H9 (cell line): ENCODE results near the gene WHRN. TPM values are rescaled to one million over a fixed set of nuclear protein-coding genes. Genes with fewer than 3 reads are reported as not detected.
A peak's percentile ranks its signal among the peaks of the same experiment; 100 is the strongest.

Source experiments
- DNase-seq: peaks from one replicate; pipeline ENCODE4 v3.0.0-alpha.2; 2017
- H2AFZ ChIP-seq: one replicate; pipeline ENCODE4 v1.6.1; 2013; ENCODE audit warnings: mild to moderate bottlenecking, low read length, control low read depth, moderate library complexity
- H2AK5ac ChIP-seq: 2 replicates; pipeline ENCODE4 v1.6.1; 2013; ENCODE audit warnings: low read length, control low read depth, mixed read lengths; ENCODE audit not compliant: insufficient read length
- H2BK120ac ChIP-seq: one replicate; pipeline ENCODE4 v1.6.1; 2013; ENCODE audit warnings: low read depth, mild to moderate bottlenecking, low read length, control low read depth, inconsistent platforms; ENCODE audit not compliant: poor library complexity, severe bottlenecking
- H2BK12ac ChIP-seq: 2 replicates; pipeline ENCODE4 v1.6.1; 2013; ENCODE audit warnings: low read length, control low read depth, mixed read lengths, low read depth; ENCODE audit not compliant: insufficient read length
- H2BK15ac ChIP-seq: 2 replicates; pipeline ENCODE4 v1.6.1; 2013; ENCODE audit warnings: low read depth, low read length, control low read depth
- H2BK20ac ChIP-seq: one replicate; pipeline ENCODE4 v1.6.1; 2013; ENCODE audit warnings: low read depth, mild to moderate bottlenecking, low read length, control low read depth, inconsistent platforms; ENCODE audit not compliant: poor library complexity, severe bottlenecking
- H2BK5ac ChIP-seq: 2 replicates; pipeline ENCODE4 v1.6.1; 2013; ENCODE audit warnings: low read length, control low read depth, mixed read lengths; ENCODE audit not compliant: insufficient read length
- H3K14ac ChIP-seq: 2 replicates; pipeline ENCODE4 v1.6.1; 2013; ENCODE audit warnings: low read length, control low read depth; ENCODE audit not compliant: insufficient read depth
- H3K18ac ChIP-seq: 2 replicates; pipeline ENCODE4 v1.6.1; 2013; ENCODE audit warnings: low read depth, mild to moderate bottlenecking, mixed read lengths, low read length, control low read depth; ENCODE audit not compliant: insufficient read length
- H3K23ac ChIP-seq: 2 replicates; pipeline ENCODE4 v1.6.1; 2013; ENCODE audit warnings: low read length, control low read depth, mixed read lengths, low read depth; ENCODE audit not compliant: insufficient read length
- H3K23me2 ChIP-seq: 2 replicates; pipeline ENCODE4 v1.6.1; 2013; ENCODE audit warnings: low read depth, mild to moderate bottlenecking, mixed read lengths, low read length, control low read depth; ENCODE audit not compliant: insufficient read length, poor library complexity, severe bottlenecking
- H3K27ac ChIP-seq: 2 replicates; pipeline ENCODE4 v1.5.1; 2013; ENCODE audit warnings: low read length, control low read depth, mixed read lengths, low read depth; ENCODE audit not compliant: insufficient read length
- H3K27me3 ChIP-seq: 2 replicates; pipeline ENCODE4 v1.6.1; 2013; ENCODE audit warnings: low read length, control low read depth, inconsistent platforms; ENCODE audit not compliant: insufficient read depth
- H3K4ac ChIP-seq: 2 replicates; pipeline ENCODE4 v1.6.1; 2013; ENCODE audit warnings: low read depth, mild to moderate bottlenecking, control low read depth, inconsistent platforms, low read length, moderate library complexity
- H3K4me1 ChIP-seq: 2 replicates; pipeline ENCODE4 v1.6.1; 2013; ENCODE audit warnings: low read length, control low read depth, inconsistent platforms; ENCODE audit not compliant: insufficient read depth
- H3K4me2 ChIP-seq: 2 replicates; pipeline ENCODE4 v1.6.1; 2013; ENCODE audit warnings: low read length, control low read depth, mixed read lengths; ENCODE audit not compliant: insufficient read length, insufficient read depth
- H3K56ac ChIP-seq: 2 replicates; pipeline ENCODE4 v1.6.1; 2013; ENCODE audit warnings: low read depth, mild to moderate bottlenecking, mixed read lengths, low read length, control low read depth; ENCODE audit not compliant: insufficient read length
- H3K79me1 ChIP-seq: 2 replicates; pipeline ENCODE4 v1.6.1; 2013; ENCODE audit warnings: low read depth, mild to moderate bottlenecking, moderate library complexity, low read length, control low read depth, inconsistent platforms; ENCODE audit not compliant: insufficient read depth, poor library complexity, severe bottlenecking
- H3K79me2 ChIP-seq: 2 replicates; pipeline ENCODE4 v1.6.1; 2013; ENCODE audit warnings: low read length, control low read depth, inconsistent platforms; ENCODE audit not compliant: insufficient read depth
- H3K9ac ChIP-seq: 2 replicates; pipeline ENCODE4 v1.6.1; 2013; ENCODE audit warnings: low read length, control low read depth, mixed read lengths; ENCODE audit not compliant: insufficient read length; ENCODE audit errors: extremely low read depth
- H3K9me3 ChIP-seq: one replicate; pipeline ENCODE4 v1.6.1; 2013; ENCODE audit warnings: low read depth, low read length, inconsistent platforms; ENCODE audit not compliant: control insufficient read depth
- H3T11ph ChIP-seq: one replicate; pipeline ENCODE4 v1.6.1; 2013; ENCODE audit warnings: mild to moderate bottlenecking, low read length, control low read depth, inconsistent platforms
- H4K20me1 ChIP-seq: one replicate; pipeline ENCODE4 v1.6.1; 2013; ENCODE audit not compliant: control insufficient read depth, insufficient read length, insufficient read depth
- H4K5ac ChIP-seq: 2 replicates; pipeline ENCODE4 v1.6.1; 2013; ENCODE audit warnings: low read depth, mild to moderate bottlenecking, mixed read lengths, low read length, control low read depth; ENCODE audit not compliant: insufficient read length
- H4K8ac ChIP-seq: replicated peaks from 2 replicates; pipeline ENCODE4 v1.6.1; 2013; ENCODE audit warnings: low read length, control low read depth, mixed read lengths, low read depth; ENCODE audit not compliant: insufficient read length
- H4K91ac ChIP-seq: 2 replicates; pipeline ENCODE4 v1.6.1; 2013; ENCODE audit warnings: low read depth, mild to moderate bottlenecking, moderate library complexity, mixed read lengths, low read length, control low read depth; ENCODE audit not compliant: insufficient read length
- H3K27ac Mint-ChIP-seq, 3 experiments: 2 replicates in 2 of 3; 3 replicates in 1 of 3; pipeline ENCODE4 v1.8.0; 2020 to 2021; ENCODE audit warnings: mixed read lengths in 3 of 3, mild to moderate bottlenecking in 1 of 3, moderate library complexity in 1 of 3
- H3K27me3 Mint-ChIP-seq: 2 replicates; pipeline ENCODE4 v1.8.0; 2021; ENCODE audit warnings: low read depth, mild to moderate bottlenecking, moderate library complexity, mixed read lengths
- H3K36me3 Mint-ChIP-seq, 3 experiments: 2 replicates in 2 of 3; 3 replicates in 1 of 3; pipeline ENCODE4 v1.8.0; 2020 to 2021; ENCODE audit warnings: low read depth in 3 of 3, mixed read lengths in 3 of 3; ENCODE audit not compliant: insufficient read depth in 1 of 3
- H3K4me1 Mint-ChIP-seq, 2 experiments: 2 replicates each; pipeline ENCODE4 v1.8.0; 2020; ENCODE audit warnings: mixed read lengths in 2 of 2
- H3K4me3 Mint-ChIP-seq, 2 experiments: 2 replicates in 1 of 2; 3 replicates in 1 of 2; pipeline ENCODE4 v1.8.0; 2020 to 2021; ENCODE audit warnings: mild to moderate bottlenecking in 2 of 2, mixed read lengths in 2 of 2, moderate library complexity in 1 of 2
- H3K9me3 Mint-ChIP-seq, 2 experiments: 2 replicates in 1 of 2; 3 replicates in 1 of 2; pipeline ENCODE4 v1.8.0; 2020; ENCODE audit warnings: mild to moderate bottlenecking in 2 of 2, mixed read lengths in 2 of 2, moderate library complexity in 1 of 2
- CTCF ChIP-seq: fragments of 200-600 bp; sonication (generic); conservative IDR thresholded peaks from 3 replicates; pipeline ENCODE4 v1.8.0; 2021; ENCODE audit warnings: antibody characterized with exemption, mild to moderate bottlenecking
- WGBS: extraction: QIAGEN DNeasy Blood & Tissue Kit; methylation state at CpG from one replicate; pipeline ENCODE4 v1.1.7; 2013; ENCODE audit warnings: missing lambda C conversion rate, low lambda C conversion rate, mixed read lengths; ENCODE audit not compliant: insufficient read length; ENCODE audit errors: extremely low coverage; 5-methylcytosine and 5-hydroxymethylcytosine counted together
- total RNA-seq: library from RNA; stranded (reverse); gene quantifications from 2 replicates; pipeline ENCODE4 v1.2.1, GENCODE V29; 2021

Gene WHRN
- total RNA-seq, 1 experiment from 2014 or later: 2.2 TPM

- Histone ChIP-seq H2BK5ac (no peak overlapping the region), H3K4ac (no peak overlapping the region), H2AFZ (no peak overlapping the region), H3K9ac (no peak overlapping the region), H3K79me2 (no peaks in the 10 kb centered on the region; the same call in 1 of the 2 replicates), H4K91ac (no peak overlapping the region), H4K8ac (no peak overlapping the region), H3K18ac (no peak overlapping the region), H3K23me2 (no peaks in the 10 kb centered on the region), H4K5ac (no peak overlapping the region), H2BK120ac (no peak overlapping the region), H3K27me3 (no peaks in the 10 kb centered on the region), H2BK15ac (no peak overlapping the region), H3K14ac (no peak overlapping the region; the same call in 1 of the 2 replicates), H3K79me1 (no peaks in the 10 kb centered on the region), H3K4me2 (no peak overlapping the region), H3T11ph (no peak overlapping the region), H2BK12ac (no peak overlapping the region), H4K20me1 (no peaks in the 10 kb centered on the region), H3K4me1 (peaks cover 3% of the 10 kb centered on the region; the same call in 1 of the 2 replicates), H2AK5ac (no peak overlapping the region), H3K56ac (no peak overlapping the region), H3K23ac (no peak overlapping the region), H2BK20ac (no peak overlapping the region), H3K9me3 (no peaks in the 10 kb centered on the region), H3K27ac (no peak overlapping the region)
- H3K4me1 Mint-ChIP-seq: peaks cover 58 to 63% of the 10 kb centered on the region in 2 experiments
- H3K27me3 Mint-ChIP-seq: no peaks in the 10 kb centered on the region
- no CpG with 5 or more reads among the region's 9 CpGs for WGBS
- H3K4me3 Mint-ChIP-seq: no peak overlapping the region
- peaks cover 0 to 12% (median 0%) of the 10 kb centered on the region in 3 experiments; a peak in 3 of 7 replicates for H3K36me3 Mint-ChIP-seq
- H3K27ac Mint-ChIP-seq: peak overlapping the region in 1 of 3 experiments; percentile 27; a peak in 2 of 7 replicates
- DNase-seq: no peak
- no peak for TF ChIP-seq CTCF
- no peaks in the 10 kb centered on the region for H3K9me3 Mint-ChIP-seq
Measured at GRCh38 chr9:114388764-114389375, 116.4 kb downstream of the WHRN start.
